Measurements from ENCODE around the gene NSMCE1.

The NSMCE1 gene, protein sequence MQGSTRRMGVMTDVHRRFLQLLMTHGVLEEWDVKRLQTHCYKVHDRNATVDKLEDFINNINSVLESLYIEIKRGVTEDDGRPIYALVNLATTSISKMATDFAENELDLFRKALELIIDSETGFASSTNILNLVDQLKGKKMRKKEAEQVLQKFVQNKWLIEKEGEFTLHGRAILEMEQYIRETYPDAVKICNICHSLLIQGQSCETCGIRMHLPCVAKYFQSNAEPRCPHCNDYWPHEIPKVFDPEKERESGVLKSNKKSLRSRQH
- 11.4 to 41.4 (median 35.3) reads per million in 18 experiments for total RNA-seq

DNA sequence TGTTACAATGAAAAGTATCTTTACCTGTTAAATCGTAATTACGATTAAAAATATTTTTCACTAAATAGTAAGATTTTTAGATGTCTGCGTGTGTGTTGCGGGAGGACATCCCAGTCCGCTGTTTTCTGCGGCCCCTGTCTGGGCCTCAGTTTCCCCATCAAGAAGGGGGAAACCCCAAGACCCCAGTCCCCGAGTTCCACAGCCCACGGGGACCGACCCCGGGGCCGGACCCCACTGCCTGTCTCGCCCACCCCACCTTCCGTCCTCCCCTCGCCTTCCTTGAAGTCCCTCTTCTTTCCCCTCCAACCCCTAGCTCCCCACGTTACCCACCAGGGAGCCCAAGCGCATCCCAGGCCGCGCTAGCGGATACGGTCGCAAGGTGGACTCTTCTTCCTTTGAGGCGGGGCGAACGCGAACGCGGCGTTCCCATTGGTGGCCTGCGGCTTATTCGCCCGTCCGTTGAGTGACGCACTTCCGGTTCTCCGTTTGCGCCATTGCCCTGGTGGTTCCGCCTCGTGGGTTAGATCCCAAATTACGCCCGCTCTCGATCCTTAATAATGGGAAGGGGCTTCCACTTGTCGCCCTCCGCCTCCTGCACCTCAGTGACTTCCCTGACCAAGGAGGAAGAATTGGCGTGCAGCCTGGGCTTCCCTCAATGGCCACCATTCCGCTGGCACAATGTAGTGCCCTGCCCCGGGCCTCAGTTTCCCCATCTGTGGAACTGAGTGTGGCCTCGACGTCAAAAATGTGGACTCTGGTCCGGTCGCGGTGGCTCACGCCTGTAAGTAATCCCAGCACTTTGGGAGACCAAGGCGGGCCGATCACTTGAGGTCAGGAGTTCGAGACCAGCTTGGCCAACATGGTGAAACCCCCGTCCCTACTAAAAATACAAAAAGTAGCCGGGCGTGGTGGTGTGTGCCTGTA, at the start of gene NSMCE1:
NSMCE1 (minus strand) TSS at position 397 of the 924 bp plus-strand sequence. CDS start 11,202 bp downstream, outside the sequence.
- DNase-seq: peak; percentile 98 to 99

DNA sequence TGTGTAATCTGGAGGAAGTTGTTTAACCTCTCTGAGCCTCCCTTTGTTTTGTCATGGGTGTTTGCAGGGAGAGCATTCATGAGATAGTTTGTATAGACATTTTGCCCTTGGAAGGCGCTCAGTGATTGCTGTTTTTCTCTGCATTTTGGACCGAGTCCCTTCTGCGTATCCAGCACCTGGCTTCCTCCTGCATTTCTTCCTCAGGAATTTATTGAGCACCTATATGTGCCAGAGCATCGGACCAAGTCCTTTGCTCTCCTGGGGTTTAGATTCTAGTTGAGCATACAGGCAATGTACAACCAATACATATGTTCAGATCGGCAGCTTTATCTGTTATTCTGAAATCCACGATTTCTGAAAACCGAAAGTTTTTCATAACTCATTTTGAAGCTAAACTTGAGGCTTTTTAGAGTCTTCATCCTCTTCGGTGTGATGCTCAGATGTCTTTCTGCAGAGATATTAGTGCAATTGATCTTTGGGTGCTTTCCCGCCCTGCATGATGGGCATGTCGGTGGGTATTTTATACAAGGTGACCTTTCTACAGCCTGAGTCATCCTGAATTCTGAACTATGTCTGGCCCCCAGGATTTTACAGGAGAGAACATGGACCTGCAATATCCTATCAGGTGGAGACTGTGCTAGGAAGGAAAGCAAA, 49.3 kb upstream of the NSMCE1 start:
- no peak for DNase-seq

DNA sequence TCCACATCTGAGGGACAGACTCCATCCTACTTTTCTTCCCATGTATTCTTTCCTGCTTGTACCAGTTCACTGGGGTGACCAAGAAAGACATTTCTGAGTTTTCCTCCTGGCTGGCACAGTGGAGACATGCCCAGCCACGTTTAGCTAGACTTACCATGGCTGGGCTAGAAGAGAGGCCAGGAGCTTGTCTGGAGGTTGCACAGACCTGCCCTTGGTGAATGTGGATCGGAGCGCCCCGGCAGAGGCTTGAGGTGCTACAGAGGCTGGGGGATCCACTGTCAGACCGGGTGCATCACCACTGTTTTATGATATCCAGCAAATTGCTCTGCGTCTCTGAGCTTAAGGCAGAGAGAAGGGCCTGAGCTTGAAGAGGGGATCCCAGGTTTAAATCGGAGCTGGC, 48.7 kb upstream of the NSMCE1 start:
- no peak for DNase-seq

DNA sequence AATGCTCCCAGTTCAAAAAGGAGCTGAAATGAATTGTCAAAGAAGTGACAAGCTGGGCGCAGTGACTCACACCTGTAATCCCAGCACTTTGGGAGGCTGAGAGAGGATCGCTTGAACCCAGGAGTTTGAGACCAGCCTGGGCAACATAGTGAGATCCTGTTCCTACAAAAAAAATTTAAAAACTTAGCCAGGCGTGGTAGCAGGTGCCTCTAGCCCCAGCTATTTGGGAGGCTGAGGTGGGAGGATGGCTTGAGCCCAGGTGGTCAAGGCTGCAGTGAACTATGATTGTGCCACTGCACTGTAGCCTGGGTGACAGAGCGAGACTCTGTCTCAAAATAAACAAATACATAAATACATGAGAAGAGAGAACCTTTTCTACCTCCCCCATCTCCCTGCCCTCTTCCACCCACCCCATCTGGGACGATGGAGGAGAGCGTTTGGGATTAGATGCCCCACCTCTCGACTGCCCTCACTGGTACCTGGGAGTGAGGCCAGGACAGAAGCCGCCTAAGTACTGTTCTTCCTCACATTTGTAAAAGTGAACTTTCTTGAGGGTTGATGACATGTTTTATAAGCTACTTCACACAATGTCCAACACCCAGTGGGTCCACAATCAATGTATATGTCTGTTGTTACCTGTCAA, 47.6 kb upstream of the NSMCE1 start:
- no peak for DNase-seq

DNA sequence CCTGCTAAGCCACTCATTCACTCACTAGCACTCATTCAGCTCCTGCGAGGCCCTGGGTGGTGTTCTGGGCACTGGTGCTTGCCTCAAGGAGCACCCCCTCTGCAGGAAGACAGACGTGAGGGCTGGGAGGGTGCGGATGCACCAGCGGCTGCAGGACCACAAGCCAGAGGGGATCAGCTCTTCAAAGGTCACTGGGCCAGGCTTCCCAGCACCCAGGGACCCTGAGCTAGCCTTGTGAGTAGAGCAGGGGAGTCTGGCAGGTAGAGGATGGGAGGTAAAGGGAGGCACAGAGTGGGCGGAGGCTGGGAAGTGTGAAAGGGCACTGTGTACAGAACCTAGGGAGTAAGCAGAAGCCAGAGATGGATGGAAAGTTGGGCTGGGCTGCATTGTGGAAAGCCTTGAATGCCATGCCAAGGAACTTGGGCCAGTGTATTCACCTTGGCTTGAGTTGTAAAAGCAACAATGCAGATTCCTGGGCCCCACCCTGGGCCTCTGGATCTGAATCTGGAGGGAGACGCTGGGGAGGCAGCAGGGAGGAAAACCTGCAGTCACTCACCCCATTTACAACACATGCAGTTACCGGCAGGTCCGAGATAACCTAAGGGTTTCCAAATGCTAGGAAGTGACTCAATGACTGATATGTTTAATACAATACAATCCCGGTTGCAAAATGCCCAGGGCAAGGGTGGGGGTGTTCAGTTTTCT, 46.9 kb upstream of the NSMCE1 start:
- DNase-seq: peak; percentile 38 to 50

DNA sequence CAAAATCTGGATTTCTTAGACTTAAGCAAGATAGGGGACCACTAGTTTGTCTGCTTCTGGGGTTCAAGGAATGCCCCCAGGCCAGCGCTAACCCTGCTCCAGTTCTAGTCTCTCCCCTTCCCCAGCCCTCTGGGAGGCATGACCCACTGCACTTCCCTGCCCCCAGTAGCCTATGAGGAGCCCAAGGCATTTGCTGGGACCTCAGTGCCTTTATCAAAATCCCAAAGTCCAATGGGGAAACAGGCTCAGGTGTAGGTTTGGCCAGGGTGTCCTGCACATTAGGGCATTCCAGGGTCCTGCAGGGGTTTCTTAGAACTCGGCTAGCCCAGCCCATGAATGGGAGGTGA, 46.4 kb upstream of the NSMCE1 start:
- DNase-seq: no peak

DNA sequence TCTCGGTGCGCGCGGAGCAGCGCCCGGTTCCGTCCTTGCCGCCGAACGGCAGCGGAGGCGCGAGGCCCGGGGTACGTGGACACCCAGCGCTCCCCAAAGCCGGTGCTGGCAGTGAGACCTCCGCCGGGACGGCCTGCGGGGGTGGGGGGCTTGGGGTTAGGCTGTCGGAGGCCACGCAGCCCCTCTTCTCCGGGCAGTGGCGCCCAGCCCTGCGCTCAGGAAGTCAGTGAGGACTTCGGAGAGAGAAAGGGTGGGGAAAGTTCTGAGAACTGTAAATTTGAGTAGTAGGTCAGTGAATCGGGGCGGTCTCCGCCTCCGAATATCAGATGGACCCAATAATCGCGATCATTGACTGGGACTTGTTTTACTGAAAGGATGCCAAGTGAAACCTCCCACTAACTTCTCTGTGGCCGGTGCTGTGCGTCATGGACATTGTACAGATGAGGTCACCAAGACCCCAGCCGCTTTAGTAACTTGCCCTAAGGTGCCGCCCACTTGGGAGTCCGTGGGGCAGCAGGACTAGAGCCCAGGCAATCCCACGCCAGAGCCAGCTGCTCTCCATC, 45.7 kb upstream of the NSMCE1 start:
- peak; percentile 69 to 85 for DNase-seq

DNA sequence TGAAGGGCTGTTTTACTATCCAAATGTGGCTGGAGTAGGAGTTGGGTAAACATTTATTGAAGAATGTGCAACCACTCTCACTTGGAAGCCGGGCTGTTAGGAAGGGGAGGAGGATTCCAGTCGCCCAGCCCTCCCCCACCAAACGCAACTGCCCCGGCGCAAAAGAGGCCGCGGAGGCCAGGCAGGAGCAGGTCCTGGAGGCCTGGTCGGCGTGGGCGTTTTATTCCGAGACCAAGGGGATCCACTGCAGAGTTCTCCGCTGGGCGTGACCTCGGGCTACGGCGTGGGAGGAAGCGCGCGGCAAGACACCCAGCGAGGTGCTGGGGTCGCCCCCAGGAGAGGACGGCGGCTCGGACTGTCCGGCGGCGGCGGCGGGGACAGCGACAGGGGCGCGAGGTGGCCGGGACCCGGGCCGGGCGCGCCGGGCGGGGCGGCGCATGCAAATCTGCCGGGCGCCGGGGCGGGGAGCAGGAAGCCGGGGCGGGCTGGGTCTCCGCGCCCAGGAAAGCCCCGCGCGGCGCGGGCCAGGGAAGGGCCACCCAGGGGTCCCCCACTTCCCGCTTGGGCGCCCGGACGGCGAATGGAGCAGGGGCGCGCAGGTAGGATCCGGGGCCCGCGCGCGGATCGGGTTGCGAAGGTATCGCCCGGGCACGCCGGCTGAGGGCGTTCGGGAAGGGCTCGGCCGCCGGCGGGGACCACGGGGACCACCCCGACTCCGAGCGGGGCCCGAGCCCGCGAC, 45.0 kb upstream of the NSMCE1 start, which contains the start of gene IL4R:
IL4R (plus strand) TSS at position 553 of the 739 bp plus-strand sequence. CDS start 26,230 bp downstream, outside the sequence.
- peak; percentile 86 to 92 for DNase-seq

DNA sequence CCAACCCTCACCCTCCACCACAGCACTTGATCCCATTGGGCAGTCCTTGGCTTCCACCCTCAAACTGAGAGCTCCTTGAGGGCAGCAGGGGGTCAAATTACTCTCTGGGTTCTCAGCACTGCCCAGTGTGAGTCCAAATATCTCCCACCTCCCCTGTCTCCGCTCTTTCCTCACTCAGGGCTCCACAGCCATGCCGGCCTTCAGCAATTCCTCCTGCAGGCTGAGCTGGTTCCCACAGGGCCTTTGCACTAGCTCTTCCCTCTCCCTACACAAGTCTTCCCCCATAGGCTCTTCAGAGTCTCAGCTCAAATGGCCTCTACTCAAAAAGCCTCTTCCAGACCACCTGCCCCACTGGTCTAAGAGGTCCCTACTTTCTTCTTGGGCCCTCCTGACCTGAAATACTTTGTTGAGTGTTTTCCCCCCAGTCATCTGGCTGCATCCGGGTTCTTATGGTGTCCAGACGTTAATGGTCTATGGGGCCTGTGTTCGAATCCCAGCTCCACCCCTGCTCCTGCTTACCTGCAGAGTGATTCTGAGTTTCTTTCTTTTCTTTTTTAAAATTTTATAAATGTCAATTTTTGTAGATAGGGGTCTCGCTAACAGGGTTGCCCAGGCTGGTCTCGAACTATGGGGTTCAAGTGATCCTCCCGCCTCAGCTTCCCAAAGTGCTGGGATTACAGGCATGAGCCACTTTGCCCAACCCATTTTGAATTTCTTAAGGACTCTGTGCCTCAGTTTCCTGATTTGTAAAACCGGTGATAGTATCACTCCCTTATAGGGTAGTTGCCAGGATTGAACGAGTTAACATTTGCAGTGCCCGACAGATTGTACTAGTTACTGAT, 44.2 kb upstream of the NSMCE1 start:
- no peak for DNase-seq

DNA sequence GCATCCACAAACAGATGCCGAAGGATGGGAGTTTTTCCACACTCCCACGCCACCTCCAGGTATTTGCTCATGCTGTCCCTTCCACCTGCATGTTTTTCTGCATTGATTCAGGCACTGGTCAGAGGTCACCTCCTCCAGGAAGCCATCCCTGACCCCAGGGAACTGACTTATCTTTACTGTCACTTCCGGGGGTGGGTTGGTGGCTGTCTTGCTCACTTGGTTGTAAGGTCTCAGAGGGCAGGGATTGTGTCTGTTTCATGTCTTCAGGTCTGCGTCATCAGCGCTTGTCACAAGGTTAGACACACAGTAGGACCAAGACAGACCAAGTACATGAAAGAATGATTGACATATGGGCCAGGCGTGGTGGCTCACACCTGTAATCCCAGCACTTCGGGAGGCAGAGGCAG, 43.3 kb upstream of the NSMCE1 start:
- no peak for DNase-seq

DNA sequence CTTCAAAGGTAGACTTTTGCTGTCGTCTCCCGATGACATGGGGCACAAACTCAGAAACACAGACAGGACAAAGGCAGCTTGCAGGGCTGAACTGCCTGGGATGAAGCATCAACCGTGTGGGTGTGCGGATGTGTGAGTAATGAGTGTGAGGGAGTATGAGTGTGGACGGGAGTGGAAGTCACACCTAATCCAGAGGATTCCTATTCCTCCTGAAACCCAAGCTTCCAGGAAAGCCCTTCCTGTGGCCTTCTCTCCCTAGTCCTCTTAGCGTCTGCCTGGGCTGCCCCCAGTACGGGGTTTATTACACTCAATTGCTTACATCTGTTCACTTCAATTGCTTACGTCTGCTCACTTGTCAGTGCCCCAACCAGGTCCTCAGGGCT, 42.9 kb upstream of the NSMCE1 start:
- DNase-seq: peak in 1 of 2 donors; percentile 66

DNA sequence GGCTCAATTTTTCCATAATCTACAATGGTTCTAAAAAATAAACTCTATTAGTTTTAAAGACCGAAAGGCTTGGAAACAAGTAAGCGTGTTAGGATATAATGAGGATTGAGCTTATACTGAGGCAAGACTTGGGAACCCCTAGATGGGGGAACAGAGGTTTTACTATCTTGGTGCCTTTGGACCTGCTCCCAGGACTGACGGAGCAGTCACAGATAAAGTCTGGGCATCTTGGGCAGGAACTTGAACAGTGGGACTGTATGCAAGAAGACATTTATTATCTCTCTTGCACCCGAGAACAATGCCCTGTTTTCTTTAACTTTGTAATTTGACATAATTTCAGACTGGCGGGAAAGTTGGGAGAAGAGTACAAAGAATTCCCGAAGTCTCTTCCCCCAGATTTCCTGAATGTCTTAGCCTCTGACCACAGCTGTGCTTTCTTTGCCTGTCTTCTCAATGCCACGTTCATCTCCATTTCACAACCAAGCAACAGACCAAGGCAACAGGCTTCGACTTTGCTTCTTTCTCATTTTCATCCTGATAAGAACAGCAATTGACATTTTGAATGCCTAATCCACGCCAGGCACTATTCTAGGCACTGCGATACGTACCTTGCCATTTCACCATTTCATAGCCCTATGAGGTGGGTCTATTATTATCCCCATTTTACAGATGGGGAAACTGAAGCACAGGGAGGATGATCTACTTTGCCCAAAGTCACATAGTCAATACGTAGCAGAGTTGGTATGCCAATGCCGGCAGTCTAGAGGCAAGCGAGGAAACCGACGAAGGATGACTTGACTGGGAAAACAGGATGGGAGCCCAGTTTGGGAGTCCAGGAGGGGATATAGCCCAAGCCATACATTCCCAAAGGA, 42.2 kb upstream of the NSMCE1 start:
- no peak for DNase-seq

DNA sequence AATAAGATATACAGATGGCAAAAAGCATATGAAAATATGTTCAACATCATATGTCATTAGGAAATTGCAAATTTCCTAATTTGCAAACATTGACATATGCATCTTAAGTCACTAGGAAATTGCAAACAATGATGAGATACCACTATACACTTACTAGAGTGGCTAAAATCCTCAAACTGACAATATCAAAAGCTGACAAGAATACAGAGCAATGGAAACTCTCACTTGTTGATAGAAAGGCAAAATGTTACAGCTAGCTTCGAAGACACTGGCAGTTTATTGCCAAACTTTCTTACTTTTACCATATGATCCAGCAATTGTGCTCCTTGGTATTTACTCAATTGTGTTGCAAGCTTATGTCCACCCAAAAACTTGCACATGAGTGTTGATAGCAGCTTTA, 40.2 kb upstream of the NSMCE1 start:
- no peak for DNase-seq

DNA sequence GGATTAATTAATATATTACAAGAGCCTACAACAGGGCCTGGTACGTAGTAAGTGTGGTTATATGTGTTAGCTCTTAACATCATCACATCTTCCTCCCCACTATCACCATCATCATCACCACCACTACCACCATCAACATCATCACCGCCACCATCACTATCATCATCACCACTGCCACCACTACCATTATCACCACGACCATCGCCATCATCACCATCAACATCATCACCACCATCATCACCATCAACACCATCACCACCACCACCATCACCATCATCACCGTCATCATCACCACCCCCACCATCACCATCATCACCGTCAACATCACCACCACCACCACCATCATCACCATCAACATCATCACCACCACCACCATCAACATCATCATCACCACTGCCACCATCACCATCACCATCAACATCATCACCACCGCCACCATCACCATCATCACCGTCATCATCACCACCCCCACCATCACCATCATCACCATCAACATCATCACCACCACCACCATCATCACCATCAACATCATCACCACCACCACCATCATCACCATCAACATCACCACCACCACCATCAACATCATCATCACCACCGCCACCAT, 37.4 kb upstream of the NSMCE1 start:
- DNase-seq: no peak

DNA sequence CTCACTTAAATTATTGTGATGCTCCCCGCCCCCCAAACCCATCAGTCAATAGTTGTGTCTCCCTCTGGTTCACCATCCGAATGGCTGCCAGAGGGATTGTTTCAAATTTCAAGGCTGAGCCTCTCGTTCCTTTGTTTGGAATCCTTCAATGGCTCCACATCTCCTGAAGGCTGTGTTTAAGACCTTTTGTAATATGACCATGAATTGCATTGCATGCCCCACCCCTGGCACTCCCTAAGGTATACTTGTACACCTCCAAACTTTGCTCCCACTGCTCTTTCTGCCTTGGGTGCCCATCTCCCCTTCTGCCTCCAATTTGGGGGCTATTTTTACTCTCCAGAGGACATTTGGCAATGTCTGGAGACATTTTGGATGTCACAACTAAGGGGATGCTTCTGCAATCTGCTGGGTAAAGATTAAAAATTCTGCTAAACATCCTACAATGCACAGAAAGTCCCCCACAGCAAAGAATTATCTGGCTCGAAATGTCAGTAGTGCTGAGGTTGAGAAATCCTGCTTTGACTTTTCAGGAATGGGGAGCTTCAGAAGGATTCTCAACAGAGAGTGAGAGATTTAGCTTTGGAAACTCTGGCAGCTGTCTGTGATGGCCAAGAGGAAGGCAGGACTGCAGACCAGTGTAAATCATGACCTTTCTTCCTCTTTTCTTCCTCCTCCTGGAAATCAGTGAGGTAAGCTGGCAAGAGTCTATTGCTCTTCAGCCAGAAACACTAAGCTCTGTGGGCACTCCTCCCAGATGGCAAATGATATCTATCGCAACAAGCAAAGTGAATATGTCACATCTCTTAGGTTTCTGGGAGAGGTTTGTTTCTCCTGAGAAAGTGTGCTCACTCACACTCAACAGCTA, 36.5 kb upstream of the NSMCE1 start:
- DNase-seq: peak; percentile 73 to 83

DNA sequence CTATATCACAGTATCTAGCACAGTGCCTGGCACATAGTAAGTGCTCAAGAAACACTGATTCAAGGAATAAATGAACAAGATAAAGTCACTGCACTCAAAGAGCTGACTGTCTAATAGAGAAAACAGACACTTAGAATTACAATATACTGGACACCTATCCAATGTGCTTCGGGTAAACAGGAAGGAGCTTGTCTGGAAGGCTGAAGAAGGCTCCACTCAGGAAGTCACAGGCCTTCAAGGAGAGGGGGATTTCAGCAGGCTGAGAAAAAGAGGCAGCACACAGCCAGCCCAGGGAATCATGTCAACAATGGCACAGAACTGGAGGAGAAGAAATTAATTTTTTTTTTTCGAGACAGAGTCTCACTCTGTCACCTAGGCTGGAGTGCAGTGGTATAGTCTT, 35.5 kb upstream of the NSMCE1 start:
- no peak for DNase-seq
